D341Med (cell line): ENCODE results near the gene PITPNC1.

Source experiments
- DNase-seq: peaks from one replicate; pipeline ENCODE4 v3.0.0; 2012; ENCODE audit warnings: low spot score

Gene PITPNC1

DNA sequence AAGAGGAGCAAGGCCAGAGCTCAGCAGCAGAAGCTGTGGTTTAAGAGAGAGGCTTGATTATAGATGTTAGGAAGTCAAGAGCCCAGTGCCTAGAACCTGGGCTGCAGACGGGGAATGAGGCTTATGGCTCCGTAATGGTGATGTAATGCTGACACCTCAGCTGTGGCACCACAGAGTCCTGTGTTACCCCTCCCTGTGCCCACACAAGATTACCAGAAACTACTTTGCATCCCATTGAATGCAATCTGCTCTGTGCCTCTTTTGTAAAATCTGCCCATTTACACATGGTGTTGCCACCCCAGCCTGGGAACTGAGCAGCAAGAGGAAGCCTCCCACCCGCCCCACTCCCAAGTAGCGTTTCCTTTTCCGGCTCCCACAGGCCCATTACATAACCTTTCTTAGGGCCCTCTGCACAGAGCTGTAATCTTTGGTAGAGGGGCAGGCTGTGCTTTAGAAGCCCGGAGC is 57.0 kb downstream of the PITPNC1 start:
- no peak for DNase-seq

DNA sequence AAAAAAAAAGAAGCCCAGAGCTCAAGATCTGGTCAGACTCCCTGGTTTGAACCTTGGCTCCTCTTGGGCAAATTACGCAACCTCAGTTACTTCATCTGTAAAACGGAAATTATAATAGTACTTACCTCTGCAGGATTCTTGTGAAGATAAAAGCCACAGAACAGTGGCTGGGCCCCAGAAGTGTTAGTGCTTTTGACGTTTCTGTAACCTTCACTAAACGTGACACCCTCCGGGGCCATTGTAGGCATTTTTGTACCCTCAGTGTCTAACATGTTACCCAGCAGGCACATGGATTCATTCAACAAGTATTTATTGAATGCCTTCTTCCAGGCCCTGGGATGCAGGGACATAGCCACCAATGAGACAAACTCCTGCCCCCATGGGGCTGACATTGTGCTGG is 58.0 kb downstream of the PITPNC1 start:
- DNase-seq = no peak

DNA sequence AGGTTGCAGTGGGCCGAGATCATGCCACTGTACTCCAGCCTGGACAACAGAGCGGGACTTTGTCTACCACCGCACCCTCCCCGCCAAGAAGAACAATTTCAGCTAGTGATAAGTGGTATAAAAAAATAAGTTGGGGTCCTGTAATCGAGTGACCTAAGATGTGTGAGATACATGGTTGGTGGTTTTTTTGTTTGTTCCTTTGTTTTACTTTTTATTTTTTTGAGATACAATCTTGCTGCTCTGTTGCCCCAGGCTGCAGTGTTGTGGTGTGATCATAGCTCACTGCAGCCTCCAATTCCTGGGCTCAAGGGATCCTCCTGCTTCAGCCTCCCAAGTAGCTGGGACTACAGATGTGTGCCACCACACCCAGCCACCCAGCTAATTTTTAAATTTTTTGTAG is 58.7 kb downstream of the PITPNC1 start:
- no peak for DNase-seq

DNA sequence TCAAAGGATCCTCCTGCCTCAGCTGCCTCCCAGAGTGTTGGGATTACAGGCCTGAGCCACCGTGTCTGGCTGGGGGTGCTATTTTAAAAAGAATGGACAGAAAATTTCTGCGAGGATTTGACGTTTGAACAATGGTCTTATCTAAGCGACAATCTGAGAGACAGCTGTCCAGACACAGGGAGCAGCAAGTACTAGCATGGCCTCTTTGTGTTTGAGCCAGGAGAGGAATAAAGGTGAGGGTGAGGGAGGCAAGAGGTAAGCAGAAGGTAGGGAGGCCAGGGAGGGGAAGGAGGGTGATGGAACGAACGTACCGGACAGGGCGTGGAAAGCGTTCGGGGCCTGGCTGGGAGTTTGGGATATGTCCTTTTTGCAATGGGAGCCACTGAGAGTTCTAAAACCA is 59.2 kb downstream of the PITPNC1 start:
- DNase-seq = no peak

DNA sequence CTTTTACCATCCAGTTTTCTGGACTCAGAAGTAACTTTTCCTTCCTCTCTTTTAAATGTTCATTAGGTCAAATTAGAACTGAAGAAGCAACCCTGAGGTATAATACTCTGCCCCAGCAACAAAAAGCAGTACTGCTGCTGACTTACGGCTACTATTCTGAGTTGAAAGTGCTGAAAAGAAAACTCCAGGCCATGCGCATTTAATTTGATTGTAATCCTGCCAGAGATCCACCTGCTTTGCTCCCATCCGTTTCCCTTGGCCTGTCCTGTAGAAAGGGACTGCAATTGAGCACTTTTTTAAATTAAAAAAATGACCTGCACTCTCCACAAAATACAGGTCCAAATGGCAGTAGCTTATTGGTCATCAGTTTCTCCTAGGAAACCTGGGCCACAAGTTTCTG is 61.6 kb downstream of the PITPNC1 start:
- DNase-seq = no peak

DNA sequence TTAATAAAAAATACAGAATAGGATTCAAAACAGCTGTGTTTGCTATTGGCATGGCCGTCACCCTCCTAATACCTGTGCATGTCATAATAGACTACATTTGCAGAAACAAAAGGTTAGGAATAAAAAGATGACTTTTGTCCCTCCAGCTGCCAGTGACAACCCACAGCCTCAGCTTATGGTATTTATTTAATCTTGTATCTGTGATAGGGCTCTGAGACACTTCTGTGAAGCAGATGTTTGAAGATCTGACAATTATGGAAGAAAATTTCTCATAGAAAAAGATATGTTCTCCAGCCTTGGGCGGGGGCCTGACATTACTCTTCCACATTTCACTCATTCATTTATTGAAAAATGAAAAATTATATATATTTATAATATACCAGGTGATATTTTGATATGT is 62.2 kb downstream of the PITPNC1 start:
- no peak for DNase-seq

DNA sequence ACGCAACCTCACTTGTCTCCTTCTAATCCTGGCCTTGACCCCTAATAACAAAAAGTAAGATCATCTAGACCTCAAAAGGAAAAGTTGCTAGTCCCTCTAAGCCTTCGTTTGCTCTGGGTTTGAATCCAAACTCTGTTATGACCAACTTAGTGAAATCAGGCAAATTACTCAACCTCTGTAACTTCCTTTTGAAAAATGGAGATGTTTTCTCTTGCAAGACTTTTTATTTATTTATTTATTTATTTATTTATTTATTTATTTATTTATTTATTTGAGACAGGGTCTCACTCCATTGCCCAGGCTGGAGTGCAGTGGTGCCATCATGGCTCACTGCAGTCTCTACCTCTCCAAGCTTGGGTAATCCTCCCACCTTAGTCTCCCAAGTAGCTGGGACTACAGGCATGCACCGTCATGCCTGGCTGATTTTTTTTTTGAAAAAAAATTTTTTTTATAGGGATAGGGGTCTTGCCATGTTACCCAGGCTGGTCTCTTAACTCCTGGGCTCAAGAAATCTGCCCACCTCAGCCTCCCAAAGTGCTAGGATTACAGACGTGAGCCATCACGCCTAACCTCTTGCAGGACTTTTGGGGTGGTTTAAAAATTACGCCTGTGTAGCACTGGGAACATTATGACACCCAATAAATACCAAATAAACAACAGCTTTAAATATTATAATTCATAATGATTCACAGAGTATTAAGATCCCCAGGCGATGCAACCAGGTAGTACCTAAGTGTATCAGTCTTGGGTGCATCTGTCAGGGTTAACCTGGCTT is 63.4 kb downstream of the PITPNC1 start:
- no peak for DNase-seq

DNA sequence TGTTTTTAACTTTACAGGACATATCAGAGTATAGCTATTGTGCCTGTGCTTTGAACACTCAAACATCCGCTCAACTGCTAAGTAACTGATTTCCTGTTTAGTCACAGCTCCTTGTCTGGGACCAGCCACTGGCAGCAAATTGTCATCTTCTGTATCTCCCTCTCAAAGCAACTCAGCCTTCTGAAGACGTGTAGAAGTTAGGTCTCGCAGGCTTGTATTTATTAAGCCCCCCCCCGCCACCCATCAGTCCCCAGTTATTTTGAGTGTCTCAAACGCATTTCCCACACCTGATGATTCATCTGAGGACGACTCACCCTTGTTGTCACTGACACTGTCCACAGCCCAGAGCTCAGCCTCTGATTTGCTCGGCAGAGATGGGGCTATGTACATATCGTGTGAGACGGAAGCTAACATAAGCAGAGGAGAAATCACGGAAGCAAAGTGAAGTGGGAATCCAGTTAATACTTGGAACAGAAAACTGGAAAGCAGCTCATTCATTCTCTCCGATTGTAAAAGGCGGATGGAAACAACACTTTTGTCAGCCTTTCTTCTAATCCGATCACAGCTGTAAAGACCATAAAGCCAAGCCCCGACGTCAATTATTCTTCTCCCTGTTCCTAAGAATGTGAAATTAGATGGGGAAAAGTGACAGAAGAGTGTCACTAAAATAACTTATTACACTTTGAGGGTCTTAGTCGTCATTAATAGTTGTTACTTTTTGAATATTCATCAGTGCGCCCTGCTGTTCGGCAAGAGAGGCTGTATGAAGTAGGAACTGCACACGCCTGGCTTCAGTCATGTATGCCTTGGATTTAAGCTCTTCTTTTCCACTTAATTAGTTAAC is 64.2 kb downstream of the PITPNC1 start:
- no peak for DNase-seq

DNA sequence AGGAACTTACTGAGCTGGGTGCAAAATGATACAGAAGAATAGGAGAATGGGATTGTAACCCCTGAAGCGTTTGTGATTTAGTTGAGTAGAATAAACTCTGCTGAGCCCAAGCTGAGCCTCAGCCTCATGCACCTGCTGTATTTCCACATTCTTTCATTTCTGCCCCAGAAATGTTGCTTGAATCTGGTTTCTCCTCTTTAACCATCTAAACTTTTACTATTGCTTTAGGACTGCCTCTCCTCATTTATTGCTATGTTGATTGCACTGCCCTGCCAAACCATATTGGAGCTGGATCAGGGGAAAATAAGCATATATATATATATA is 64.8 kb downstream of the PITPNC1 start:
- DNase-seq = no peak

DNA sequence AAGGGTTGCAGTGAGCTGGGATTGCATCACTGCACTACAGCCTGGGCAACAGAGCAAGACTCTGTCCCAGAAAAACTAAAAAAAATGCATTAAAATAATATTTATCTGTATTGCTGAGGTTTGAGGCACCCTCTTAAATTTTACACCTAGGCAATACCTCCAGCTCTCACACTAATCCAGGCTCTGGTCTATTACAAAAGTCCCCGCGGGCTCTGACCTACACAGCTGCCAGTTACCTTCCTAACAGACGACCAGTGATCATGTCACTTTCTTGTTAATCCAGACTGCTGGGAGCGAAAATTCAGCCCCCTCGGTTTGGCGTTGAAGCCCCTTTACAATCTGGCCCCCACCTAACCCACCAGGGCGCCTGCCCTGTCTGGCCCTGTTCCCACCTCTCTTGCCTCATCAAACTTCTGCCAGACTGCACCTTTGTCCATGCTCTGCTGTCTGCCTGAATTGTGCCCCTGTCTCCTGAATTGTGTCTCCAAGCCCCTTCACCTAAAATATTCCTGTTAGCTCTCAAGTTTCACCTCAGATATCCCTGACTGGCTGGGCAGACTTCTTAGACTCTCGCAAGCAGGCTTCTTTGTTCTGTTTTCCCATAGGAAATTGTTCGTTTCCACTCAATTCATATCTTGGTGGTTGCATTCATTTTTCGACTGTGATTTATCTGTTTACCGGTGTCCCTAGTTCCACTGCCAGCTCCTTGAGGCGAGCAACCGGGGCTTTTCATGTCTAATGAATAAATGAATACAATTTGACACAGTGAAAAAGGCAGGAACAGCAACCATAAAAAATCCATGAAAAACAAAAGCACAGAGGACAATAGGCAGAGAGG is 65.9 kb downstream of the PITPNC1 start:
- no peak for DNase-seq

DNA sequence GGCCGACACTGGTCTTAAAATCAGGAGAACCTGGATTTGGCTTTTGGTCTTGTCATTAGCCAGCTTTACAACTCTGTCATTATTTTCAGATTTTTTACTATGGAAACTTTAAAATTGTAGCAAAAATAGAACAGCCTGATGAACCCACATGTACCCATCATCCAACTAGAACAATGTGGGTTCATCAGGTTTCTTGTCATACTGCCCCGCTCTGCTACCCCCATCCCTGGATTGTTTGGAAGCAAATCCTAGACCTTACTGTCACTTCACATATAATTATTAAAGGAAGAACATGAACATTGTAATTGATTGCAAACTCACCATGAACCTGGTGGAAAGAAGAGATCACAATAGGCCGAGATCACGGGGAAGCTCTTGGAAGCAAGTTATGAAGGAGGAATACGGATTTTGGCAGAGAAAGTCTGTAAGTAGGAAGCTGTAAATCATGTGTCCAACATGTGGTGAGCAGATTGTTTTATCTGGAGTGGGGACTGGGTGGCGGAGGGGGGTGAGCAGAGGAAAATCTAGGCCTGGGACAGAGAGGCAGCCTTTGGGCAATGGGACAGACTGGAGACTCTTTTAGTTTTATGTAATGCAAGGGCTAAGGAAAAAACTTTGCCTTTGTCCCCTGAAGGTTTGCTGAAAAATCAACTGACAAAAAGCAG is 67.0 kb downstream of the PITPNC1 start:
- DNase-seq = no peak

DNA sequence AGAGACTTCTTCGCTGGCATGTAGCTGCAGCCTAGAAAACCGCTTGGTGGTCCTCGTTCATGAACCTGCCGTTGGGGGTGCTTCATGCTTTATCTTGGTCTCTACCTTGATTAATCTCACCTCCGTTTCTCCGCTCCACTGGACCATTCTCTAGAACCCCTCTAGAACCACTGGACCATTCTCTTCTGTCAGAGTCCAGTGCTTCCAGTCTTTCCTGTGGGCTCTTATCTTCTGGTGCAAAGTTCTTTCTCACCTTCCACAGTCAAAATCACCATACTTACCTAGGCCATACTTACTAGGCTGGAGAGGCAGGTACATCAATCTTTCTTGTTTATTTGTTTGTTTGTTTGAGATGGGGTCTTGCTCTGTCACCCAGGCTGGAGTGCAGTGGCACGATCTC is 71.4 kb downstream of the PITPNC1 start:
- no peak for DNase-seq

DNA sequence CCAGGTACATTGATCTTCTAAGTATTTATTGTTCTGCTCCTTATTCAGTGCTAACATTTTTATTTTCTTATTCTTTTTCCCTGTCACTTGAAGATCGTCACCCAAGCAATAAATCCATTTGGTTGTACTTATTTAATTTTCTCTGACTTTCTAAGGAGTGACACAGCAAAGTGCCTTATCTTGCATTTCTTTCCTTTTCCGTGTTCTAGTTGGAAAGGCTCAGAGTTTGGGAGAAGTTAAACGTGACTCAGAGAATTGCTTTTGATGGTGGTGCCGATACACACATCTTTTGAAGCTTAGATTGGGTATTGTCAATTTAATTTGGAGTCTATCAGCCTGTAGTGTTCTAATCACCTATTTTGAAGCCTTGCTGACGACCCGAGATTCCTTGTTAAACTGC is 72.0 kb downstream of the PITPNC1 start:
- DNase-seq = no peak

DNA sequence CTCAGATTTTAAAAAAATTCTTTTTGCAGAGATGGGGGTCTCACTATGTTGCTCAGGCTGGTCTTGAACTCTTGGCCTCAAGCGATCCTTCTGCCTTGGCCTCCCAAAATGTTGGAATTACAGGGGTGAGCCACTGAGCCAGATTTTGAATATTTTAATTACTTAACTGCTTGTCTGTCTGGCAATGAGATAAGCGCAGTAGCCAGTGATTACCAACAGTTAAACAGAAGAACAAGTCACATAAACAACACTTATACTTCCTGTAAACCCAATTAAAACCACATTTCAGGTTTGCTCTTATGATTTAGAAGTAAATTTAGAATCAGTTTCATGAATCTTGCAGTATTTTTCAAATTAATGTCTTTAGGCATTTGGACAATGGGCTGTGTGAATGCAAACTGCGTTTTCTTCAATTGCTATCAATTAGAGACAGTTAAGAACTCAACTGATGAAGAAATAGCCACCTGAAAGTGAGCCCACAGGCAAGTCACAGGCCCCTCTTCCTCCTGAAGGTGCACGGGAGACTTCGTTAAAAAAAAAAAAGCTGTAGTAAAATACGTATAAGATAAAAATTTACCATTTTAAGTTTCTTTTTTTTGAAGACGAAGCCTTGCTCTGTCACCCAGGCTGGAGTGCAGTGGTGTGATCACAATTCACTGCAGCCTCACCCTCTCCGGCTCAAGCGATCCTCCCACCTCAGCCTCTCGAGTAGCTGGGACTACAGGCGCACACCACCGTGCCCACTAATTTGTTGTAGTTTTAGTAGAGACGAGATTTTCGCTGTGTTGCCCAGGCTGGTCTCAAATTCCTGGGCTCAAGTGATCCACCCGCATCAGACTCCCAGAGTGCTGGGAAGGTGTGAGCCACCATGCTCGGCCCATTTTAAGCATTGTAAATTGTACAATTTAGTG is 73.0 kb downstream of the PITPNC1 start:
- DNase-seq = no peak

DNA sequence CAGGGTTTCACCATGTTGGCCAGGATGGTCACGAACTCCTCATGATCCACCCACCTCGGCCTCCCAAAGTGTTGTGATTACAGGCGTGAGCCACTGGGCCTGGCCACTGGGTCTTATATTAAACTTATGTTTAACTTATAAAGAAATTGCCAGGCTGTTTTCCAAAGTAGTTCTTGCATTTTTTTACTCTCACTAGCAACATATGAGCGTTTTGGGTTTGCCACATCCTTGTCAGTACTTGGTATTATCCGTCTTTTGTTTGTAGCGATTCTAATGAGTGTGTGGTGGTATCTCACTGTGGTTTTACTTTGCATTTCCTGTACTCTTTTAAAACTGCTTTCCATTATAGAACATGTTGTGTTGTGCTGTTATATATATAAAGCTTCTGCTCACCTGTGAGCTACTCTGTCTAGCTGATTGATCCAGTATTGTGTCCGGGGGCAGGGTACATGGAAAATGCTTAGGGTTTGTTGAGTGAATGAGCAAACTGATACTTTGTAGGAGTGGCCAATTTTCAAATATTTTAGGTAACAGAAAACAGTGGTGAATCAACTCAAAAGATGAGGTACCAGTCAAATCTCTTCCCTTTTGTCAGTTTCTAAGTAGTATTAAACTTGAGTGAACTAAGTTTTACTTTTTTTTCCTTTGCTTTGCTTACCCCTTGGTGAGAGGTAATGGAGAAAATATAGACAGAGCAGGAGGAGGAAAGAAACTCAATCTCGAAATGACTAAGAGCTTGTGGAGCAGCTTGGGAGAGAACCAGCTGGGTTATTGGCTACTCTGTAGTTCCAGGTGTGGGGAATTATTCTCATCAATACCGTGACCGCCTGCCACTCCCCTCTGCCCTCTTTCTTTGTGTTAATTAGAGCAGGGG is 75.8 kb downstream of the PITPNC1 start:
- DNase-seq = no peak

DNA sequence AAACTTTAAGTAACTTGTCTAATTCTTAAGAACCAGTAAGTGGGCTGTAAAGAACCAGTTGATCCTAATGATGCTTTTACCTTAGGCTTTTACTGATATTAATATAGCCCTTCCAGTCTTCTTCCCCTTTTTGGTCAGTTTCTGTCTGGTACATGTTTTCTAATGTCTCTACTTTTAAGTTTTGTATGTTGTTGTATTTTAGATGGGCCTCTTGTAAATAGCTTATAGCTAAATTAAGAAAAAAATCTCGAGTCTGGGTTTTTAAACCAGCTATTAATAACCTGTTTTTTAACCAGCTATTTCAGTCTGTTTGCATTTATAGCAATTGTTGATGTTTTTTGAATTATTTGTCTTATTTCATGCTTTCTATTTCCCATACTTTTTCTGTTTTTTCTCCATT is 79.0 kb downstream of the PITPNC1 start:
- DNase-seq = no peak

DNA sequence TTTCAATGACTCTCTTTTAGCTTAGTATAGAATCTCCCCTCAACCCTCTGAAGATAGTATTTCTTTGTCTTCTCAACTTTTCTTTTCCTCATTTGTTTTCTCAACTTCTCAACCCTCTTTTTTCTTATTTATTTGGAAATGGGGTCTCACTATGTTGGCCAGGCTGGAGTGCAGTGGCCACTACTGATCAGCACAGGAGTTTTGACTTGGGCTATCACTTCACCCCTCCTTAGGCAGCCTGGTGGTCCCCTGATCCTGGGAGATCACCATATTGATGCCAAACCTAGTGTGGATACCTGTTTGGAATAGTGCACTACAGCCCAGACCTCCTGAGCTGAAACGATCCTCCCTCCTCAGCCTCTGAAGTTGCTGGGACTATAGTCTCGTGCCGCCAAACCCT is 79.8 kb downstream of the PITPNC1 start:
- DNase-seq = no peak

DNA sequence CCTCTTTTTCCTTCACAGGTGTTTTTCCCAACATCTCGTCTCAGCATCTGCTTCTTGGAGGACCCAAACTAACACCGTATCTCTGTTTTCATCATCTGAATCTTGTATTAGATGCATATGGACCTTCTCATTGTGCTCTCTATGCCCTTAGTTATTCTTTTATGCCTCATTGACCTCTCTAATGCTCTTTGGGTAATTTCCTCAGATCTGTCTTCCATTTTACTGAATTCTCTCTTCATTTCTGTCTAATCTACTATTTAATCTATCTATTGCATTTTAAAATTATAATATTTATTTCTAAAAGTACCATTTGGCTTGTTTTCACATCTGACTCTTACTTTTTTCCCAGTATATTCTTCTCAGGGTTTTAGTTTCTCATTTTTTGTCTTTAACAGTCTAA is 81.1 kb downstream of the PITPNC1 start:
- no peak for DNase-seq

DNA sequence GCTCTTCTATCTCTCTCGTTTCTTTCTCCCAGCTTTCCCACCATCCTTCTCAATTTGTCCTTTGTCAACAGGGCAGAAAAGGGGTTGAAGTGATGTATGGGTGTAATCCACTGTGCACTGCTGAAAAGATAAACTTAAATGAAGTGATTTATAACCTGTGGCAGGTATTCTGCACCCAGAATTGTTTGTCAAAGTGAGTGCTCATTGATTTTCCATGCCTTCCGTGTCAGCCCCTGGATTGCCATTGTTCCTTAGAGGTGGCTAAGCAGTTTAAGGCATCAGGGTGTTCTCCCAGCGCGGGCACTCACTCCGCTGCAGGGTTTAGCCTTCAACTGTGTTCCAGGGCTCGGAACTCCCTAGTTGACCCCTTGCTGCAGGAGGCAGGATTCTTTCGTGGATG is 82.9 kb downstream of the PITPNC1 start:
- no peak for DNase-seq

DNA sequence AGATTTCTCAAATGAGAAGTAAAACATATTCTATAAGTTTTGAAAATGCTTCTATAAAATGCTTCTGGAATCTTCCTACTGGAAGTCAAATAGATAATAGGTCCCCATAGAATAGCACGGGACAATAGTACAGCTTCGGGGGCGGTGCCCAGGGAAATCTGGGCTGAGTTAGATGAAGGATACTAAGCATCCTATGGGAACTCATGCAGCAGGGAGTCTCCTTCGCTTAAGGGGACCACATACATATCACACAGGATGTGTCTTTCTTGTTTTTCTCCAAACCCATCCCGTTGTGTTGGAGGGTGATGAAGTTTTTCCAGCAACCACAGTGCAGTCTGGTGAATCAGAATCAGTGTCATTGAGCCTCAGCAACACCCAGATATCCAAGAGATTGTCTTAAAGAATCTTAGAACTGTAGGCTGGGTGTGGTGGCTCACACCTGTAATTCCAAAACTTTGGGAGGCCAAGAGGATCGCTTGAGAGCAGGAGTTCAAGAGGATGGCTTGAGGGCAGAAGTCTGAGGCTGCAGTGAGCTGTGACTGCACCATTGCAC is 84.2 kb downstream of the PITPNC1 start:
- no peak for DNase-seq
